ENCODE measurements around the gene STEAP1B. TPM values are rescaled to one million over a fixed set of nuclear protein-coding genes. Genes with fewer than 3 reads are reported as not detected.
A peak's percentile ranks its signal among the peaks of the same experiment; 100 is the strongest.
"Not testable (repeated sequence)": the region's sequence is repeated elsewhere in the genome, so short reads cannot be mapped to it uniquely, and the experiment has no call there.

Gene STEAP1B
- total RNA-seq: 1 to 10 TPM; 1.6 to 2.2 (median 1.6) TPM

- Histone ChIP-seq H3K27ac (replicated peaks in 1 of 4) (peak within 1 kb of the TSS in 1 of 4 donors; percentile 22), H3K27me3 (peaks cover 0 to 13% (median 0%) of the 10 kb centered on the region in 4 donors), H3K4me3 (peak within 1 kb of the TSS; percentile 38 to 57 (median 42))
- intact Hi-C loops (cut with DNase I); DNase-seq (ENCODE audit: extremely low spot score); H3K9me3 ChIP-seq; H3K4me1 ChIP-seq; H3K36me3 ChIP-seq: not testable (repeated sequence)
- 31% methylated on average over 23 of the region's 55 CpGs for WGBS
- TF ChIP-seq, protein P1, sequence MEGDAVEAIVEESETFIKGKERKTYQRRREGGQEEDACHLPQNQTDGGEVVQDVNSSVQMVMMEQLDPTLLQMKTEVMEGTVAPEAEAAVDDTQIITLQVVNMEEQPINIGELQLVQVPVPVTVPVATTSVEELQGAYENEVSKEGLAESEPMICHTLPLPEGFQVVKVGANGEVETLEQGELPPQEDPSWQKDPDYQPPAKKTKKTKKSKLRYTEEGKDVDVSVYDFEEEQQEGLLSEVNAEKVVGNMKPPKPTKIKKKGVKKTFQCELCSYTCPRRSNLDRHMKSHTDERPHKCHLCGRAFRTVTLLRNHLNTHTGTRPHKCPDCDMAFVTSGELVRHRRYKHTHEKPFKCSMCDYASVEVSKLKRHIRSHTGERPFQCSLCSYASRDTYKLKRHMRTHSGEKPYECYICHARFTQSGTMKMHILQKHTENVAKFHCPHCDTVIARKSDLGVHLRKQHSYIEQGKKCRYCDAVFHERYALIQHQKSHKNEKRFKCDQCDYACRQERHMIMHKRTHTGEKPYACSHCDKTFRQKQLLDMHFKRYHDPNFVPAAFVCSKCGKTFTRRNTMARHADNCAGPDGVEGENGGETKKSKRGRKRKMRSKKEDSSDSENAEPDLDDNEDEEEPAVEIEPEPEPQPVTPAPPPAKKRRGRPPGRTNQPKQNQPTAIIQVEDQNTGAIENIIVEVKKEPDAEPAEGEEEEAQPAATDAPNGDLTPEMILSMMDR (IDR thresholded peaks at IDR 0.05): peak; percentile 57 to 84 (median 68)
- peak; percentile 9 to 25 for TF ChIP-seq POLR2AphosphoS5 (IDR thresholded peaks at IDR 0.05)
Measured at GRCh38 chr7:22499888-22500689, at the start of gene STEAP1B. Gene STEAP1B (minus strand): TSS chr7:22500188. CDS start chr7:22494855, 5,333 bp downstream.

DNA sequence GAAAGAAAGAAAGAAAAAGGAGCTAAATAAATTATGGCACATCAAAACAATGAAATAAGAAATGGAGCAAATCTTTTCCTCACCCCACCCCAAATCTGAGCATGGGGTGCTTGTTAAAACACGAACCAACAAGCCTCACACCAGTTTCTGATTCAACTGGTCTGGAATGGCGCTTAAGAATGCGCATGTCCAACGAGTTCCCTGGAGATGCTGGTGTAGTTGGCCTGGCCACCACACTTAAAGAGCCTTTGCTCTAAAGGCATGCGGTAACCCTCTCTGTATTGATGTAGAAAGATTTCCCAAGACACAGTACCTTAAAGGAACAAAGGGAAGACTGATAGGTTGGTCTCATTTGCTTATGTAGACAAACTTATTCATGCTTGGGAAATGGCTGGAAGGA is 49.1 kb upstream of the STEAP1B start:
- Histone ChIP-seq H3K27me3 (peaks cover 0 to 67% (median 9%) of the 10 kb centered on the region in 4 donors), H3K9me3 (no peaks in the 10 kb centered on the region), H3K4me1 (peaks cover 8 to 14% (median 11%) of the 10 kb centered on the region in 4 donors), H3K27ac (replicated peaks in 1 of 4) (no peak overlapping the region), H3K4me3 (no peak overlapping the region), H3K36me3 (no peaks in the 10 kb centered on the region)
- DNase-seq (ENCODE audit: extremely low spot score): no peak
- intact Hi-C loops (cut with DNase I): no loop called here
- TF ChIP-seq, protein P1 (IDR thresholded peaks at IDR 0.05): no peak
- no peak for TF ChIP-seq POLR2AphosphoS5 (IDR thresholded peaks at IDR 0.05)
- TF ChIP-seq POLR2A (IDR thresholded peaks at IDR 0.05; ENCODE audit: low read depth): no peak
- no peak for TF ChIP-seq EP300 (IDR thresholded peaks at IDR 0.05)
- WGBS: 89% methylated on average over 5 of the region's 5 CpGs

- 73% methylated on average over 1 of the region's 1 CpG for WGBS
Measured at GRCh38 chr7:22548313-22548712, 48.3 kb upstream of the STEAP1B start.

GRCh38 chr7:22546769-22547168 is 46.8 kb upstream of the STEAP1B start:
- 82% methylated on average over 3 of the region's 3 CpGs for WGBS
- no peak for TF ChIP-seq EP300 (IDR thresholded peaks at IDR 0.05)
- TF ChIP-seq POLR2AphosphoS5 (IDR thresholded peaks at IDR 0.05): no peak
- TF ChIP-seq, protein P1 (IDR thresholded peaks at IDR 0.05): no peak
- no peak for TF ChIP-seq POLR2A (IDR thresholded peaks at IDR 0.05; ENCODE audit: low read depth)
- no peak for DNase-seq (ENCODE audit: extremely low spot score)

More at GRCh38 chr7:22548313-22548712, 48.3 kb upstream of the STEAP1B start:
- no peak for DNase-seq (ENCODE audit: extremely low spot score)
- Histone ChIP-seq H3K27ac (replicated peaks in 1 of 4) (no peak overlapping the region), H3K36me3 (no peaks in the 10 kb centered on the region), H3K4me3 (no peak overlapping the region), H3K9me3 (no peaks in the 10 kb centered on the region), H3K27me3 (peaks cover 0 to 67% (median 9%) of the 10 kb centered on the region in 4 donors), H3K4me1 (peaks cover 8 to 14% (median 11%) of the 10 kb centered on the region in 4 donors)
- intact Hi-C loops (cut with DNase I): no loop called here
- TF ChIP-seq, protein P1 (IDR thresholded peaks at IDR 0.05): no peak
- TF ChIP-seq EP300 (IDR thresholded peaks at IDR 0.05): no peak
- no peak for TF ChIP-seq POLR2AphosphoS5 (IDR thresholded peaks at IDR 0.05)
- no peak for TF ChIP-seq POLR2A (IDR thresholded peaks at IDR 0.05; ENCODE audit: low read depth)

More at GRCh38 chr7:22546769-22547168, 46.8 kb upstream of the STEAP1B start:
- Histone ChIP-seq H3K4me3 (no peak overlapping the region), H3K4me1 (peaks cover 8 to 14% (median 11%) of the 10 kb centered on the region in 4 donors), H3K27me3 (peaks cover 0 to 70% (median 9%) of the 10 kb centered on the region in 4 donors), H3K36me3 (no peaks in the 10 kb centered on the region), H3K27ac (replicated peaks in 1 of 4) (no peak overlapping the region), H3K9me3 (no peaks in the 10 kb centered on the region)
- intact Hi-C loops (cut with DNase I): no loop called here

Data from esophagus muscularis mucosa (tissue), 4 donors.